CD4-positive, alpha-beta T cell (primary cell): ENCODE data around the gene ESR2. TPM values are rescaled to one million over a fixed set of nuclear protein-coding genes. Genes with fewer than 3 reads are reported as not detected.
"Not testable (repeated sequence)": the region's sequence is repeated elsewhere in the genome, so short reads cannot be mapped to it uniquely, and the experiment has no call there.

Experiments
- ATAC-seq: fragments of 200-7000 bp; cut with Tn5 transposase; one replicate; pipeline ENCODE4 v1.10.0; 2022; ENCODE audit warnings: mild to moderate bottlenecking; ENCODE audit not compliant: poor library complexity
- CTCF ChIA-PET: fragments of 350-600 bp; sonication (Branson Sonifier 250); formaldehyde crosslinking; loops from one replicate; lab custom pipeline; 2021; ENCODE audit warnings: antibody characterized with exemption, inconsistent platforms; lab: Charles Lee
- POLR2A ChIA-PET: fragments of 350-600 bp; sonication (Branson Sonifier 250); formaldehyde crosslinking; loops from one replicate; lab custom pipeline; 2021; ENCODE audit warnings: antibody characterized with exemption, inconsistent platforms; lab: Charles Lee
- DNase-seq, 14 experiments: peaks; one replicate each; pipeline ENCODE4 v3.0.0-alpha.2; 2013 to 2020; ENCODE audit warnings: mixed read lengths in 2 of 14
- H3K27ac ChIP-seq, 2 donors: one replicate each; pipeline versions ENCODE4 v1.5.1 to v1.7.0; 2013; ENCODE audit warnings: low read length in 2 of 2, low read depth in 1 of 2, mild to moderate bottlenecking in 1 of 2
- H3K27me3 ChIP-seq, 2 experiments: 1 replicate in 1 of 2; 2 replicates in 1 of 2; pipeline versions ENCODE4 v1.6.1 to v1.7.0; 2013; ENCODE audit warnings: low read length in 2 of 2, control low read depth in 1 of 2, mild to moderate bottlenecking in 1 of 2, moderate library complexity in 1 of 2; ENCODE audit not compliant: insufficient read depth in 2 of 2, control insufficient read depth in 1 of 2
- H3K36me3 ChIP-seq: one replicate; pipeline ENCODE4 v1.6.1; 2013; ENCODE audit warnings: low read length, control low read depth; ENCODE audit not compliant: insufficient read depth
- H3K4me1 ChIP-seq: one replicate; pipeline ENCODE4 v1.6.1; 2013; ENCODE audit warnings: low read length, control low read depth; ENCODE audit not compliant: insufficient read depth
- H3K4me3 ChIP-seq: one replicate; pipeline ENCODE4 v1.5.1; 2013; ENCODE audit warnings: mild to moderate bottlenecking, low read length, moderate library complexity
- H3K9me3 ChIP-seq, 2 experiments: 1 replicate in 1 of 2; 2 replicates in 1 of 2; pipeline versions ENCODE4 v1.6.1 to v1.7.0; 2013; ENCODE audit warnings: low read length in 2 of 2, mild to moderate bottlenecking in 2 of 2, control low read depth in 1 of 2, moderate library complexity in 1 of 2; ENCODE audit not compliant: control insufficient read depth in 1 of 2, insufficient read depth in 1 of 2
- H3K27ac Mint-ChIP-seq: one replicate; pipeline ENCODE4 v1.8.0; 2020; ENCODE audit warnings: mixed read lengths
- H3K27me3 Mint-ChIP-seq: one replicate; pipeline ENCODE4 v1.8.0; 2021; ENCODE audit warnings: mixed read lengths
- H3K36me3 Mint-ChIP-seq: one replicate; pipeline ENCODE4 v1.8.0; 2021; ENCODE audit warnings: low read depth, mixed read lengths
- H3K4me1 Mint-ChIP-seq: one replicate; pipeline ENCODE4 v1.8.0; 2021; ENCODE audit warnings: low read depth, mixed read lengths
- H3K4me3 Mint-ChIP-seq: one replicate; pipeline ENCODE4 v1.8.0; 2020; ENCODE audit warnings: mild to moderate bottlenecking, mixed read lengths
- H3K9me3 Mint-ChIP-seq: one replicate; pipeline ENCODE4 v1.8.0; 2020; ENCODE audit warnings: mixed read lengths
- CTCF ChIP-seq: fragments of 200-600 bp; IDR thresholded peaks from one replicate; pipeline ENCODE4 v1.8.0; 2022; ENCODE audit warnings: antibody characterized with exemption, mild to moderate bottlenecking
- intact Hi-C, 2 experiments: fragments of 100-400 bp; cut with DNase I in 1 of 2; cut with micrococcal nuclease in 1 of 2; formaldehyde crosslinking; loops; one replicate each; pipeline versions ENCODE4 v1.15.1 to v1.9.0; 2023 to 2025; cut with DNase I, micrococcal nuclease
- total RNA-seq, 174 experiments: library from RNA in 2 of 174; stranded (reverse) in 2 of 174; gene quantifications; one replicate each; pipeline ENCODE4 v1.2.3 and lab custom pipeline; 2021 to 2026

ESR2 gene
- total RNA-seq, 2 experiments from 2014 or later, result 0.08 TPM; not detected in 1

GRCh38 chr14:64040044-64040443 lies 254.1 kb downstream of the ESR2 start:
- ATAC-seq, result no peak
- TF ChIP-seq CTCF, result no peak
- peaks cover 74% of the 10 kb centered on the region for H3K36me3 Mint-ChIP-seq
- H3K27ac ChIP-seq, result no peak overlapping the region
- no peaks in the 10 kb centered on the region for H3K4me1 ChIP-seq
- H3K27ac Mint-ChIP-seq, result no peak overlapping the region
- no peak overlapping the region for H3K4me3 ChIP-seq
- no peaks in the 10 kb centered on the region for H3K27me3 Mint-ChIP-seq
- H3K9me3 Mint-ChIP-seq, result peaks cover 8% of the 10 kb centered on the region
- H3K9me3 ChIP-seq, result peaks cover 0 to 14% of the 10 kb centered on the region in 2 experiments
- no peak overlapping the region for H3K4me3 Mint-ChIP-seq
- no peak for DNase-seq
- CTCF ChIA-PET, result interaction anchor here (1.2 kb wide), 1 partner anchor 9 kb away, joined by 4 read pairs; no protein-coding TSS in a partner anchor
- no peaks in the 10 kb centered on the region for H3K27me3 ChIP-seq
- intact Hi-C loops, result no loop called here
- no peaks in the 10 kb centered on the region for H3K4me1 Mint-ChIP-seq
- peaks cover 23% of the 10 kb centered on the region for H3K36me3 ChIP-seq
- POLR2A ChIA-PET, result no interaction called here

DNA sequence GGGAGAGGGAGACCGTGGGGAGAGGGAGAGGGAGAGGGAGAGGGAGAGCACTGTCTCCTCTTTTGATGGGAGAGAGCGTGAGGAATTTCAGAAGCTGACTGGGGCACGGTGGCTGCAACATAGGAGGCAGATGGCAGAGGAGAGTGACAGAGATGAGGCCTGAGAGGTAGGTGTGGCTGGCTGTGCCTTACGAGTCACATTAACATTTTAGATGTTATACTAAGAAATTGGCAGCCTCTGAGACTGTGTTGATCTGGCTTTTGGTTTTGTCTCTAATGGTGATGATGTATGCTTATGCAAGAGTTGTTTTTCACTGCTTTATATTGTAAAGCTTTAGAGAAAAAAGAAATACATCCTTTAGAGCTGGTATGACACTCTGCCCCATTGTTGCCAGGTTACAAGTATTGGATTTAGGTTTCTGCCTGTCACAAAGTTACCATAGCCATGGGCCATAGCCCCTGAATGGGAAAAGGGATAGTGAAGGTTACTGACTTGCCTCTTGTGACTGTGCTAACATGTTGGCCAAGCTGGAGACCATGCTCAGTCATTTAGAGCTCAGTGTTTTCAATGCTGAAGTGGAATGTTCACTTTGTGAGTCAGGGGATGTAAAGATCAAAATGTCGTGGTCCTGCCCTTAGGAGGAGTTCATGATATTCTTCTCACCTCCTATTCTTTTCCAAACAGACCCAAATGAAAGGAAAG lies 255.2 kb downstream of the ESR2 start:
- Histone ChIP-seq H3K27ac (no peak overlapping the region), H3K9me3 (peaks cover 0 to 13% of the 10 kb centered on the region in 2 experiments), H3K4me3 (no peak overlapping the region), H3K36me3 (peaks cover 18% of the 10 kb centered on the region), H3K4me1 (no peaks in the 10 kb centered on the region), H3K27me3 (no peaks in the 10 kb centered on the region)
- Mint-ChIP-seq H3K27ac (no peak overlapping the region), H3K9me3 (peaks cover 8% of the 10 kb centered on the region), H3K4me1 (no peaks in the 10 kb centered on the region), H3K4me3 (no peak overlapping the region), H3K36me3 (peaks cover 71% of the 10 kb centered on the region), H3K27me3 (no peaks in the 10 kb centered on the region)
- intact Hi-C loops, result no loop called here
- ChIA-PET POLR2A (no interaction called here), CTCF (interaction anchor here (1.2 kb wide), 1 partner anchor 10 kb away, joined by 4 read pairs; no protein-coding TSS in a partner anchor)
- no peak for ATAC-seq
- no peak for TF ChIP-seq CTCF
- no peak for DNase-seq

- peaks cover 70% of the 10 kb centered on the region for H3K36me3 Mint-ChIP-seq
- H3K9me3 Mint-ChIP-seq, ATAC-seq, H3K27me3 ChIP-seq, intact Hi-C loops, H3K4me3 Mint-ChIP-seq, H3K27me3 Mint-ChIP-seq, H3K27ac Mint-ChIP-seq, H3K4me1 ChIP-seq, POLR2A ChIA-PET, CTCF ChIA-PET, H3K9me3 ChIP-seq, H3K4me3 ChIP-seq, H3K4me1 Mint-ChIP-seq, DNase-seq, H3K27ac ChIP-seq: not testable (repeated sequence)
- peaks cover 17% of the 10 kb centered on the region for H3K36me3 ChIP-seq
Measured at GRCh38 chr14:64037869-64038745, 256.1 kb downstream of the ESR2 start.
